Neural progenitor cell (in vitro differentiated cells): Measurements from ENCODE around the gene UBE2V1. TPM values are rescaled to one million over a fixed set of nuclear protein-coding genes. Genes with fewer than 3 reads are reported as not detected.

Experiments used
- DNase-seq: peaks from one replicate; pipeline ENCODE4 v3.0.0-alpha.2; 2016; ENCODE audit warnings: low spot score
- H2AFZ ChIP-seq: fragments of 200-600 bp; sonication (generic); replicated peaks from 2 replicates; pipeline ENCODE4 v1.6.1; 2016; ENCODE audit warnings: antibody characterized with exemption
- H3F3A ChIP-seq: fragments of 200-600 bp; sonication (generic); 2 replicates; pipeline ENCODE4 v1.6.1; 2016; ENCODE audit warnings: antibody characterized with exemption, low read depth
- H3K27ac ChIP-seq: fragments of 200-600 bp; sonication (generic); 2 replicates; pipeline ENCODE4 v1.5.1; 2016; ENCODE audit warnings: mild to moderate bottlenecking
- H3K27me3 ChIP-seq: fragments of 200-600 bp; sonication (generic); 2 replicates; pipeline ENCODE4 v1.6.1; 2016; ENCODE audit warnings: mild to moderate bottlenecking, moderate library complexity
- H3K36me3 ChIP-seq: fragments of 200-600 bp; sonication (generic); 2 replicates; pipeline ENCODE4 v1.5.1; 2016
- H3K4me1 ChIP-seq: fragments of 200-600 bp; sonication (generic); 2 replicates; pipeline ENCODE4 v1.6.1; 2016; ENCODE audit warnings: mixed run types
- H3K4me2 ChIP-seq: fragments of 200-600 bp; sonication (generic); 2 replicates; pipeline ENCODE4 v1.6.1; 2016
- H3K4me3 ChIP-seq: fragments of 200-600 bp; sonication (generic); 2 replicates; pipeline ENCODE4 v1.5.1; 2016
- H3K79me2 ChIP-seq: fragments of 200-600 bp; sonication (generic); 2 replicates; pipeline ENCODE4 v1.6.1; 2016; ENCODE audit warnings: low read depth
- H3K9ac ChIP-seq: fragments of 200-600 bp; sonication (generic); 2 replicates; pipeline ENCODE4 v1.6.1; 2016
- H3K9me3 ChIP-seq: fragments of 200-600 bp; sonication (generic); 2 replicates; pipeline ENCODE4 v1.5.1; 2016; ENCODE audit warnings: low read depth
- H4K20me1 ChIP-seq: fragments of 200-600 bp; sonication (generic); 2 replicates; pipeline ENCODE4 v1.6.1; 2016; ENCODE audit warnings: low read depth
- H3K27ac Mint-ChIP-seq: 3 replicates; pipeline ENCODE4 v1.8.0; 2021; ENCODE audit warnings: mixed read lengths
- H3K27me3 Mint-ChIP-seq: 2 replicates; pipeline ENCODE4 v1.8.0; 2022; ENCODE audit warnings: low read depth, mild to moderate bottlenecking, inconsistent platforms, moderate library complexity, mixed read lengths; ENCODE audit not compliant: insufficient read depth
- H3K36me3 Mint-ChIP-seq: 3 replicates; pipeline ENCODE4 v1.8.0; 2021; ENCODE audit warnings: mixed read lengths
- H3K4me1 Mint-ChIP-seq: 3 replicates; pipeline ENCODE4 v1.8.0; 2021; ENCODE audit warnings: mixed read lengths
- H3K4me3 Mint-ChIP-seq: 3 replicates; pipeline ENCODE4 v1.8.0; 2021; ENCODE audit warnings: mild to moderate bottlenecking, moderate library complexity, mixed read lengths
- H3K9me3 Mint-ChIP-seq: 3 replicates; pipeline ENCODE4 v1.8.0; 2020; ENCODE audit warnings: mixed read lengths
- EZH2 ChIP-seq: fragments of 200-600 bp; sonication (generic); IDR thresholded peaks from 2 replicates; pipeline ENCODE4 v1.6.1; 2017; ENCODE audit warnings: antibody characterized with exemption, mild to moderate bottlenecking, moderate library complexity
- EZH2phosphoT487 ChIP-seq: fragments of 200-600 bp; sonication (generic); IDR thresholded peaks from 2 replicates; pipeline ENCODE4 v1.6.1; 2017; ENCODE audit warnings: antibody characterized with exemption
- total RNA-seq: library from RNA; depleted of rRNA; stranded (reverse); fragments of >200 nt; gene quantifications from 2 replicates; pipeline ENCODE4 v1.2.3, GENCODE V29; 2015; ENCODE audit warnings: low replicate concordance
- TF ChIP-seq, protein P1 (sequence below): fragments of 200-600 bp; sonication (generic); IDR thresholded peaks from 2 replicates; pipeline ENCODE4 v1.5.1; 2017; ENCODE audit warnings: antibody characterized with exemption, mild to moderate bottlenecking

UBE2V1 gene
- total RNA-seq, 1 donor from 2014 or later: 143 TPM

GRCh38 chr20:50054626-50055511 is 58.1 kb downstream of the UBE2V1 start:
- no peak overlapping the region for H3K27ac ChIP-seq
- H3K4me3 ChIP-seq: no peak overlapping the region
- no peaks in the 10 kb centered on the region for H3K79me2 ChIP-seq
- peaks cover 22% of the 10 kb centered on the region for H3K4me1 Mint-ChIP-seq
- no peaks in the 10 kb centered on the region for H3K9me3 ChIP-seq
- H3K36me3 Mint-ChIP-seq: no peaks in the 10 kb centered on the region
- H3F3A ChIP-seq: peaks cover 7% of the 10 kb centered on the region
- no peak overlapping the region for H3K4me3 Mint-ChIP-seq
- no peak overlapping the region for H3K9ac ChIP-seq
- H3K9me3 Mint-ChIP-seq: no peaks in the 10 kb centered on the region
- peak overlapping the region; percentile 78 for H3K27ac Mint-ChIP-seq
- H2AFZ ChIP-seq: peak overlapping the region; percentile 14
- peak; percentile 40 for DNase-seq
- H3K27me3 Mint-ChIP-seq: peaks cover 4% of the 10 kb centered on the region
- peaks cover 7% of the 10 kb centered on the region for H3K4me1 ChIP-seq
- H3K36me3 ChIP-seq: no peaks in the 10 kb centered on the region
- TF ChIP-seq, protein P1, sequence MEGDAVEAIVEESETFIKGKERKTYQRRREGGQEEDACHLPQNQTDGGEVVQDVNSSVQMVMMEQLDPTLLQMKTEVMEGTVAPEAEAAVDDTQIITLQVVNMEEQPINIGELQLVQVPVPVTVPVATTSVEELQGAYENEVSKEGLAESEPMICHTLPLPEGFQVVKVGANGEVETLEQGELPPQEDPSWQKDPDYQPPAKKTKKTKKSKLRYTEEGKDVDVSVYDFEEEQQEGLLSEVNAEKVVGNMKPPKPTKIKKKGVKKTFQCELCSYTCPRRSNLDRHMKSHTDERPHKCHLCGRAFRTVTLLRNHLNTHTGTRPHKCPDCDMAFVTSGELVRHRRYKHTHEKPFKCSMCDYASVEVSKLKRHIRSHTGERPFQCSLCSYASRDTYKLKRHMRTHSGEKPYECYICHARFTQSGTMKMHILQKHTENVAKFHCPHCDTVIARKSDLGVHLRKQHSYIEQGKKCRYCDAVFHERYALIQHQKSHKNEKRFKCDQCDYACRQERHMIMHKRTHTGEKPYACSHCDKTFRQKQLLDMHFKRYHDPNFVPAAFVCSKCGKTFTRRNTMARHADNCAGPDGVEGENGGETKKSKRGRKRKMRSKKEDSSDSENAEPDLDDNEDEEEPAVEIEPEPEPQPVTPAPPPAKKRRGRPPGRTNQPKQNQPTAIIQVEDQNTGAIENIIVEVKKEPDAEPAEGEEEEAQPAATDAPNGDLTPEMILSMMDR: no peak
- TF ChIP-seq EZH2 (no peak), EZH2phosphoT487 (no peak)
- no peak overlapping the region for H3K4me2 ChIP-seq
- H4K20me1 ChIP-seq: no peaks in the 10 kb centered on the region
- no peaks in the 10 kb centered on the region for H3K27me3 ChIP-seq

GRCh38 chr20:50054231-50054547 is 58.8 kb downstream of the UBE2V1 start:
- DNase-seq: no peak
- H2AFZ ChIP-seq: no peak overlapping the region
- no peaks in the 10 kb centered on the region for H3K36me3 Mint-ChIP-seq
- no peak overlapping the region for H3K4me2 ChIP-seq
- no peak overlapping the region for H3K4me3 Mint-ChIP-seq
- H3K27ac Mint-ChIP-seq: peak overlapping the region; percentile 78
- H3F3A ChIP-seq: peaks cover 7% of the 10 kb centered on the region
- H3K27me3 ChIP-seq: no peaks in the 10 kb centered on the region
- H4K20me1 ChIP-seq: no peaks in the 10 kb centered on the region
- no peaks in the 10 kb centered on the region for H3K9me3 Mint-ChIP-seq
- no peak overlapping the region for H3K9ac ChIP-seq
- no peaks in the 10 kb centered on the region for H3K36me3 ChIP-seq
- peaks cover 22% of the 10 kb centered on the region for H3K4me1 Mint-ChIP-seq
- no peaks in the 10 kb centered on the region for H3K9me3 ChIP-seq
- H3K4me1 ChIP-seq: peaks cover 7% of the 10 kb centered on the region
- no peak overlapping the region for H3K4me3 ChIP-seq
- peaks cover 4% of the 10 kb centered on the region for H3K27me3 Mint-ChIP-seq
- H3K27ac ChIP-seq: no peak overlapping the region
- H3K79me2 ChIP-seq: no peaks in the 10 kb centered on the region
- TF ChIP-seq EZH2phosphoT487: no peak
- TF ChIP-seq EZH2: no peak
- TF ChIP-seq, protein P1: no peak

DNA sequence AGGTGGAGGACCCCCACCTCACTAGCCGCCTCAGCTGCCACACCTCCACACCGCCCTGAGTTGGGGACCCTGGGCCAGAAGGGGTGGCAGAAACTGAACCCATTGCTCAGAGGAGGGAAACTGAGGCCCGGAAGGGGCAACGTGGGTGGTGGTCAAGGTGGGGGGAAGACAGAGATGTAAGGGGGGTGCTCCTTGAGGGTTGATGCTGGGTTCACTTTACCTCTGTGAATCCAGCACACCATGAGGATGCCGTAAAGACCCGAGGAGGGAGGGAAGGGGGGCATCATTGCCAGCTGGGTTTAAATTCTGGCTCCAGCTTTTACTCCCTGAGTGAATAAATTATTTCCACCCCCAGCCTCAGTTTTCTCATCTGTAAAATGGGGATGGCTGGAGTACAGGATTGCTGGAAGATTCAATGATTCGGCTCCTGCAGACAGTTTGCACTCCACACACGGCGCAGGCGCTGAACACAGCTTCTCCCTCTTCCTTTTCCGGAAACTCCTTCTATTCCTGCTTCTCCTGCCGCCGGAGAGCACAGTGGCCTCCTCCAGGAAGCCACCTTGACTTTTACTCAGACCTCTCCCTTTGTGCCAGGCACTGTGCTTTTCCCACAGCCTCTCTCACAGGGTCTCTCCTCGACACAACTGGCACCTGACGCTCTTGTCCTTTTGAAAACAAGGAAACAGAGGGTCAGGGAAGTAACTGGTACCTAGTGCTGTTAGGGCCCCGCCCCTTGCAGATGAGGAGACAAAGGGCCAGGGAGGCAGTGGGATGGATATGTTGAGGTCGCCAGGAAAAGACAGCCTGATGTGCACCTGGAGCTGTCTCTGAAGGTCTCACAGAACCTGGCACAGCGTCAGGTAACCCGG is 59.4 kb downstream of the UBE2V1 start:
- Histone ChIP-seq H3K9ac (no peak overlapping the region), H3K27ac (no peak overlapping the region), H3K4me3 (no peak overlapping the region), H3K4me1 (peaks cover 7% of the 10 kb centered on the region), H3K36me3 (no peaks in the 10 kb centered on the region), H3K27me3 (no peaks in the 10 kb centered on the region), H3K4me2 (no peak overlapping the region), H3K79me2 (no peaks in the 10 kb centered on the region), H3K9me3 (no peaks in the 10 kb centered on the region), H2AFZ (no peak overlapping the region), H3F3A (peaks cover 7% of the 10 kb centered on the region), H4K20me1 (no peaks in the 10 kb centered on the region)
- Mint-ChIP-seq H3K36me3 (no peaks in the 10 kb centered on the region), H3K4me3 (no peak overlapping the region), H3K4me1 (peaks cover 26% of the 10 kb centered on the region), H3K27ac (peak overlapping the region; percentile 29), H3K9me3 (no peaks in the 10 kb centered on the region), H3K27me3 (peaks cover 7% of the 10 kb centered on the region)
- no peak for DNase-seq
- no peak for TF ChIP-seq EZH2phosphoT487
- no peak for TF ChIP-seq EZH2
- TF ChIP-seq, protein P1: no peak
